Endothelial cell of umbilical vein (primary cell): ENCODE results near the gene HNRNPH3.

Experiments used
- EZH2 ChIP-seq: IDR thresholded peaks from 2 replicates; pipeline ENCODE4 v1.6.1; 2012; ENCODE audit warnings: borderline replicate concordance, low read depth, mild to moderate bottlenecking, moderate library complexity, low read length, inconsistent platforms; ENCODE audit not compliant: severe bottlenecking
- FOS ChIP-seq: IDR thresholded peaks from 2 replicates; pipeline ENCODE4 v1.6.1; 2011; ENCODE audit warnings: mild to moderate bottlenecking, low read length, moderate library complexity, borderline replicate concordance; ENCODE audit not compliant: insufficient read depth
- GATA2 ChIP-seq: IDR thresholded peaks from 2 replicates; pipeline ENCODE4 v1.7.0; 2011; ENCODE audit warnings: low read depth, mild to moderate bottlenecking, moderate library complexity, mixed read lengths, low read length; ENCODE audit not compliant: insufficient read length, insufficient read depth
- JUN ChIP-seq: IDR thresholded peaks from 2 replicates; pipeline ENCODE4 v1.6.1; 2011; ENCODE audit warnings: borderline replicate concordance, low read depth; ENCODE audit not compliant: insufficient read length, insufficient read depth
- MYC ChIP-seq: IDR thresholded peaks from one replicate; pipeline ENCODE4 v1.6.1; 2011; ENCODE audit warnings: mild to moderate bottlenecking, low read depth, low read length
- POLR2A ChIP-seq: IDR thresholded peaks from 2 replicates; pipeline ENCODE4 v1.6.1; 2012; ENCODE audit warnings: low read depth, mild to moderate bottlenecking, control low read depth, low read length
- POLR2AphosphoS5 ChIP-seq: IDR thresholded peaks from 2 replicates; pipeline ENCODE4 v1.6.1; 2012; ENCODE audit warnings: low read depth, mild to moderate bottlenecking, control low read depth, low read length, moderate library complexity; ENCODE audit not compliant: insufficient read depth
- TF ChIP-seq, protein P1 (sequence below), 2 donors: IDR thresholded peaks; 1 replicate in 1 of 2; 2 replicates in 1 of 2; pipeline ENCODE4 v1.5.1; 2011; ENCODE audit warnings: low read length in 2 of 2, mild to moderate bottlenecking in 2 of 2, moderate library complexity in 2 of 2, control low read depth in 1 of 2, inconsistent platforms in 1 of 2, low read depth in 1 of 2; ENCODE audit not compliant: insufficient read depth in 1 of 2; ENCODE audit errors: extremely low read depth in 1 of 2
- TF ChIP-seq, protein P2 (sequence below): IDR thresholded peaks from 2 replicates; pipeline ENCODE4 v1.6.1; 2011; ENCODE audit not compliant: insufficient read depth, insufficient read length

DNA sequence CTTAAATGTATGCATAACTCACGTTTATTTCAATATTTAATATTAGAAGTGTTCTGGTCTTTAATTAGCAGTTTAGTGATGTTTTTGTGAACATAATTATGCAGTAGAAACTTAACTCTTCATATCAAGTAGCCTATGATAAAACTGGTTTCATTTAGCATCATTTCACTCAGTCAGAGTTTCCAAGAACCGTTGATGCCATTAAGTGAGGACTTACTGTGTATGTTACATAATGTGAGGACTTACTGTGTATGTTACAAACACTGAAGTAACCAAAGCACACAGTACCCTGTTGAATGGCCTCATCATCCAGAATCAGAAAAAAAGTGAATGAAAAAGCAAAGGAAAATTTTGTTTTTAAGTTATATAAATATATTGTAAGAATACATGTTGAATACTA lies 33.7 kb downstream of the HNRNPH3 start:
- TF ChIP-seq, protein P1, sequence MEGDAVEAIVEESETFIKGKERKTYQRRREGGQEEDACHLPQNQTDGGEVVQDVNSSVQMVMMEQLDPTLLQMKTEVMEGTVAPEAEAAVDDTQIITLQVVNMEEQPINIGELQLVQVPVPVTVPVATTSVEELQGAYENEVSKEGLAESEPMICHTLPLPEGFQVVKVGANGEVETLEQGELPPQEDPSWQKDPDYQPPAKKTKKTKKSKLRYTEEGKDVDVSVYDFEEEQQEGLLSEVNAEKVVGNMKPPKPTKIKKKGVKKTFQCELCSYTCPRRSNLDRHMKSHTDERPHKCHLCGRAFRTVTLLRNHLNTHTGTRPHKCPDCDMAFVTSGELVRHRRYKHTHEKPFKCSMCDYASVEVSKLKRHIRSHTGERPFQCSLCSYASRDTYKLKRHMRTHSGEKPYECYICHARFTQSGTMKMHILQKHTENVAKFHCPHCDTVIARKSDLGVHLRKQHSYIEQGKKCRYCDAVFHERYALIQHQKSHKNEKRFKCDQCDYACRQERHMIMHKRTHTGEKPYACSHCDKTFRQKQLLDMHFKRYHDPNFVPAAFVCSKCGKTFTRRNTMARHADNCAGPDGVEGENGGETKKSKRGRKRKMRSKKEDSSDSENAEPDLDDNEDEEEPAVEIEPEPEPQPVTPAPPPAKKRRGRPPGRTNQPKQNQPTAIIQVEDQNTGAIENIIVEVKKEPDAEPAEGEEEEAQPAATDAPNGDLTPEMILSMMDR (IDR thresholded peaks at IDR 0.05; ENCODE audit: extremely low read depth in 1 of 2, insufficient read depth in 1 of 2, low read depth in 1 of 2, low read length in 2 of 2): no peak
- TF ChIP-seq GATA2 (no peak), EZH2 (no peak), POLR2A (no peak), JUN (no peak), POLR2AphosphoS5 (no peak), MYC (no peak), FOS (no peak)
- TF ChIP-seq, protein P2, sequence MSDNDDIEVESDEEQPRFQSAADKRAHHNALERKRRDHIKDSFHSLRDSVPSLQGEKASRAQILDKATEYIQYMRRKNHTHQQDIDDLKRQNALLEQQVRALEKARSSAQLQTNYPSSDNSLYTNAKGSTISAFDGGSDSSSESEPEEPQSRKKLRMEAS: no peak
